ENCODE results near the gene PRKAR2A.
"Not testable (repeated sequence)": the region's sequence is repeated elsewhere in the genome, so short reads cannot be mapped to it uniquely, and the experiment has no call there.

PRKAR2A gene

GRCh38 chr3:48739617-48739954 is 108.1 kb downstream of the PRKAR2A start:
- peaks cover 4 to 28% (median 19%) of the 10 kb centered on the region in 4 donors for H3K4me1 ChIP-seq
- no peaks in the 10 kb centered on the region for H3K36me3 ChIP-seq
- peak overlapping the region in 1 of 2 donors; percentile 10 for H3K4me3 ChIP-seq
- DNase-seq, result no peak
- H3K27ac ChIP-seq, result peak overlapping the region; percentile 63 to 66
- TF ChIP-seq CTCF (IDR thresholded peaks at IDR 0.05), result no peak
- intact Hi-C loops (cut with DNase I; ENCODE audit: low total_unique reads), result no loop called here
- H3K9me3 ChIP-seq, result no peaks in the 10 kb centered on the region
- no peaks in the 10 kb centered on the region for H3K27me3 ChIP-seq

- no peaks in the 10 kb centered on the region for H3K9me3 ChIP-seq
- H3K27me3 ChIP-seq, result no peaks in the 10 kb centered on the region
- TF ChIP-seq CTCF (IDR thresholded peaks at IDR 0.05), result no peak
- peaks cover 4 to 28% (median 19%) of the 10 kb centered on the region in 4 donors for H3K4me1 ChIP-seq
- DNase-seq, result no peak
- no peaks in the 10 kb centered on the region for H3K36me3 ChIP-seq
- intact Hi-C loops (cut with DNase I; ENCODE audit: low total_unique reads), result no loop called here
- peak overlapping the region; percentile 63 to 66 for H3K27ac ChIP-seq
- no peak overlapping the region for H3K4me3 ChIP-seq
Observed at GRCh38 chr3:48738926-48739616, 108.6 kb downstream of the PRKAR2A start.

GRCh38 chr3:48738144-48738536 is 109.5 kb downstream of the PRKAR2A start:
- H3K4me1 ChIP-seq, result peaks cover 4 to 28% (median 19%) of the 10 kb centered on the region in 4 donors
- H3K36me3 ChIP-seq, result no peaks in the 10 kb centered on the region
- H3K9me3 ChIP-seq, result no peaks in the 10 kb centered on the region
- no peak for TF ChIP-seq CTCF (IDR thresholded peaks at IDR 0.05)
- H3K27ac ChIP-seq, result peak overlapping the region; percentile 26 to 63
- no peak overlapping the region for H3K4me3 ChIP-seq
- intact Hi-C loops (cut with DNase I; ENCODE audit: low total_unique reads), result no loop called here
- H3K27me3 ChIP-seq, result no peaks in the 10 kb centered on the region
- no peak for DNase-seq

GRCh38 chr3:48735075-48735767 is 112.5 kb downstream of the PRKAR2A start:
- DNase-seq; intact Hi-C loops (cut with DNase I; ENCODE audit: low total_unique reads): not testable (repeated sequence)

GRCh38 chr3:48734541-48734940 is 113.1 kb downstream of the PRKAR2A start:
- H3K9me3 ChIP-seq; DNase-seq; H3K4me3 ChIP-seq; H3K27ac ChIP-seq; intact Hi-C loops (cut with DNase I; ENCODE audit: low total_unique reads); H3K27me3 ChIP-seq; H3K36me3 ChIP-seq; H3K4me1 ChIP-seq: not testable (repeated sequence)

More at GRCh38 chr3:48735075-48735767, 112.5 kb downstream of the PRKAR2A start:
- not testable (repeated sequence) for H3K27ac ChIP-seq, H3K9me3 ChIP-seq, H3K27me3 ChIP-seq, H3K36me3 ChIP-seq, H3K4me3 ChIP-seq
- peaks cover 4 to 16% (median 12%) of the 10 kb centered on the region in 4 donors for H3K4me1 ChIP-seq

- H3K36me3 ChIP-seq; H3K27me3 ChIP-seq; H3K4me1 ChIP-seq; H3K4me3 ChIP-seq; H3K9me3 ChIP-seq; H3K27ac ChIP-seq; intact Hi-C loops (cut with DNase I; ENCODE audit: low total_unique reads); DNase-seq: not testable (repeated sequence)
Observed at GRCh38 chr3:48733752-48734518, 113.7 kb downstream of the PRKAR2A start.

GRCh38 chr3:48727511-48727910 is 120.2 kb downstream of the PRKAR2A start:
- Histone ChIP-seq H3K27me3 (no peaks in the 10 kb centered on the region), H3K4me3 (no peak overlapping the region), H3K4me1 (no peaks in the 10 kb centered on the region), H3K27ac (no peak overlapping the region), H3K9me3 (no peaks in the 10 kb centered on the region), H3K36me3 (no peaks in the 10 kb centered on the region)
- no peak for DNase-seq
- no peak for TF ChIP-seq CTCF (IDR thresholded peaks at IDR 0.05)
- intact Hi-C loops (cut with DNase I; ENCODE audit: low total_unique reads), result no loop called here

- H3K4me3 ChIP-seq; H3K9me3 ChIP-seq; H3K27me3 ChIP-seq; intact Hi-C loops (cut with DNase I; ENCODE audit: low total_unique reads); H3K36me3 ChIP-seq; H3K27ac ChIP-seq; DNase-seq; H3K4me1 ChIP-seq: not testable (repeated sequence)
Observed at GRCh38 chr3:48725185-48725855, 122.4 kb downstream of the PRKAR2A start.
